ENCODE results near the gene CNST. TPM values are rescaled to one million over a fixed set of nuclear protein-coding genes. Genes with fewer than 3 reads are reported as not detected.
A peak's percentile ranks its signal among the peaks of the same experiment; 100 is the strongest.

Gene CNST
- total and polyA plus RNA-seq, 2 of the 13 experiments (the other 11 are each of a cell fraction or from before 2014, with no cell fraction given) = 6.3 to 12.4 TPM

- Histone ChIP-seq H3K4me2 (ENCODE audit: low read depth, low read length) (no peak overlapping the region), H3K27me3 (ENCODE audit: control insufficient read depth in 1 of 2, insufficient read depth in 2 of 2, low read length in 2 of 2) (no peaks in the 10 kb centered on the region), H3K9me3 (ENCODE audit: low read length) (no peaks in the 10 kb centered on the region), H3K36me3 (replicated peaks in 1 of 2; ENCODE audit: control insufficient read depth in 1 of 2, insufficient read depth in 2 of 2, low read length in 2 of 2) (no peaks in the 10 kb centered on the region), H2AFZ (ENCODE audit: low read length) (no peak overlapping the region), H3K4me1 (ENCODE audit: insufficient read depth, low read length) (no peaks in the 10 kb centered on the region), H3K4me3 (replicated peaks in 1 of 3; ENCODE audit: insufficient read depth in 1 of 3, low read depth in 2 of 3, low read length in 3 of 3) (no peak overlapping the region), H4K20me1 (ENCODE audit: insufficient read depth, low read length) (no peaks in the 10 kb centered on the region), H3K9ac (ENCODE audit: insufficient read depth, low read depth, low read length) (no peak overlapping the region), H3K27ac (ENCODE audit: extremely low read length, insufficient read depth, low read length) (no peak overlapping the region), H3K79me2 (ENCODE audit: insufficient read depth, low read length) (no peaks in the 10 kb centered on the region)
- WGBS (ENCODE audit: low lambda C conversion rate) = 63% methylated on average over 2 of the region's 2 CpGs
- no peak for TF ChIP-seq SP1 (IDR thresholded peaks at IDR 0.05)
- no peak for TF ChIP-seq SP1 (CRISPR knock-in tag; IDR thresholded peaks at IDR 0.05)
- TF ChIP-seq HNRNPK (IDR thresholded peaks at IDR 0.05; ENCODE audit: low read depth, low read length, poor library complexity, severe bottlenecking) = peak; percentile 73
- TF ChIP-seq NCOA1 (CRISPR knock-in tag; IDR thresholded peaks at IDR 0.05) = no peak
- TF ChIP-seq, protein P1, sequence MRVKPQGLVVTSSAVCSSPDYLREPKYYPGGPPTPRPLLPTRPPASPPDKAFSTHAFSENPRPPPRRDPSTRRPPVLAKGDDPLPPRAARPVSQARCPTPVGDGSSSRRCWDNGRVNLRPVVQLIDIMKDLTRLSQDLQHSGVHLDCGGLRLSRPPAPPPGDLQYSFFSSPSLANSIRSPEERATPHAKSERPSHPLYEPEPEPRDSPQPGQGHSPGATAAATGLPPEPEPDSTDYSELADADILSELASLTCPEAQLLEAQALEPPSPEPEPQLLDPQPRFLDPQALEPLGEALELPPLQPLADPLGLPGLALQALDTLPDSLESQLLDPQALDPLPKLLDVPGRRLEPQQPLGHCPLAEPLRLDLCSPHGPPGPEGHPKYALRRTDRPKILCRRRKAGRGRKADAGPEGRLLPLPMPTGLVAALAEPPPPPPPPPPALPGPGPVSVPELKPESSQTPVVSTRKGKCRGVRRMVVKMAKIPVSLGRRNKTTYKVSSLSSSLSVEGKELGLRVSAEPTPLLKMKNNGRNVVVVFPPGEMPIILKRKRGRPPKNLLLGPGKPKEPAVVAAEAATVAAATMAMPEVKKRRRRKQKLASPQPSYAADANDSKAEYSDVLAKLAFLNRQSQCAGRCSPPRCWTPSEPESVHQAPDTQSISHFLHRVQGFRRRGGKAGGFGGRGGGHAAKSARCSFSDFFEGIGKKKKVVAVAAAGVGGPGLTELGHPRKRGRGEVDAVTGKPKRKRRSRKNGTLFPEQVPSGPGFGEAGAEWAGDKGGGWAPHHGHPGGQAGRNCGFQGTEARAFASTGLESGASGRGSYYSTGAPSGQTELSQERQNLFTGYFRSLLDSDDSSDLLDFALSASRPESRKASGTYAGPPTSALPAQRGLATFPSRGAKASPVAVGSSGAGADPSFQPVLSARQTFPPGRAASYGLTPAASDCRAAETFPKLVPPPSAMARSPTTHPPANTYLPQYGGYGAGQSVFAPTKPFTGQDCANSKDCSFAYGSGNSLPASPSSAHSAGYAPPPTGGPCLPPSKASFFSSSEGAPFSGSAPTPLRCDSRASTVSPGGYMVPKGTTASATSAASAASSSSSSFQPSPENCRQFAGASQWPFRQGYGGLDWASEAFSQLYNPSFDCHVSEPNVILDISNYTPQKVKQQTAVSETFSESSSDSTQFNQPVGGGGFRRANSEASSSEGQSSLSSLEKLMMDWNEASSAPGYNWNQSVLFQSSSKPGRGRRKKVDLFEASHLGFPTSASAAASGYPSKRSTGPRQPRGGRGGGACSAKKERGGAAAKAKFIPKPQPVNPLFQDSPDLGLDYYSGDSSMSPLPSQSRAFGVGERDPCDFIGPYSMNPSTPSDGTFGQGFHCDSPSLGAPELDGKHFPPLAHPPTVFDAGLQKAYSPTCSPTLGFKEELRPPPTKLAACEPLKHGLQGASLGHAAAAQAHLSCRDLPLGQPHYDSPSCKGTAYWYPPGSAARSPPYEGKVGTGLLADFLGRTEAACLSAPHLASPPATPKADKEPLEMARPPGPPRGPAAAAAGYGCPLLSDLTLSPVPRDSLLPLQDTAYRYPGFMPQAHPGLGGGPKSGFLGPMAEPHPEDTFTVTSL (CRISPR knock-in tag; IDR thresholded peaks at IDR 0.05; ENCODE audit: borderline replicate concordance) = no peak
- no peak for TF ChIP-seq ZBTB37 (CRISPR knock-in tag; IDR thresholded peaks at IDR 0.05)
- DNase-seq (ENCODE audit: low spot score) (no peak), ATAC-seq (no peak), FAIRE-seq (no peak)
- intact Hi-C loops (cut with micrococcal nuclease; ENCODE audit: unreplicated experiment) = no loop called here
- ChIA-PET CTCF (ENCODE audit: low intra/inter-chr PET ratio, low total read pairs) (no interaction called here), POLR2A (no interaction called here)
- in situ Hi-C loops (cut with HindIII; ENCODE audit: extremely low pct_ligation_motif_present, low pct_unique_long_range_greater_than_20kb) = no loop called here
- BruUV-seq (replicated peaks) = no TSS peak
Observed at GRCh38 chr1:246677842-246678241, 111.6 kb downstream of the CNST start.

All from HepG2 (cell line).